ENCODE data around the gene HTT. TPM values are rescaled to one million over a fixed set of nuclear protein-coding genes. Genes with fewer than 3 reads are reported as not detected.
"Not testable (repeated sequence)": the region's sequence is repeated elsewhere in the genome, so short reads cannot be mapped to it uniquely, and the experiment has no call there.

HTT gene
- total and polyA plus RNA-seq, 4 donors = 8.6 to 39.8 (median 16.4) TPM

- H3K27ac ChIP-seq (ENCODE audit: low read depth in 1 of 2, low read length in 2 of 2) = no peak overlapping the region
- DNase-seq (ENCODE audit: low spot score) = no peak
These were observed 27.9 kb upstream of the HTT start for GRCh38 chr4:3046623-3047022.

DNA sequence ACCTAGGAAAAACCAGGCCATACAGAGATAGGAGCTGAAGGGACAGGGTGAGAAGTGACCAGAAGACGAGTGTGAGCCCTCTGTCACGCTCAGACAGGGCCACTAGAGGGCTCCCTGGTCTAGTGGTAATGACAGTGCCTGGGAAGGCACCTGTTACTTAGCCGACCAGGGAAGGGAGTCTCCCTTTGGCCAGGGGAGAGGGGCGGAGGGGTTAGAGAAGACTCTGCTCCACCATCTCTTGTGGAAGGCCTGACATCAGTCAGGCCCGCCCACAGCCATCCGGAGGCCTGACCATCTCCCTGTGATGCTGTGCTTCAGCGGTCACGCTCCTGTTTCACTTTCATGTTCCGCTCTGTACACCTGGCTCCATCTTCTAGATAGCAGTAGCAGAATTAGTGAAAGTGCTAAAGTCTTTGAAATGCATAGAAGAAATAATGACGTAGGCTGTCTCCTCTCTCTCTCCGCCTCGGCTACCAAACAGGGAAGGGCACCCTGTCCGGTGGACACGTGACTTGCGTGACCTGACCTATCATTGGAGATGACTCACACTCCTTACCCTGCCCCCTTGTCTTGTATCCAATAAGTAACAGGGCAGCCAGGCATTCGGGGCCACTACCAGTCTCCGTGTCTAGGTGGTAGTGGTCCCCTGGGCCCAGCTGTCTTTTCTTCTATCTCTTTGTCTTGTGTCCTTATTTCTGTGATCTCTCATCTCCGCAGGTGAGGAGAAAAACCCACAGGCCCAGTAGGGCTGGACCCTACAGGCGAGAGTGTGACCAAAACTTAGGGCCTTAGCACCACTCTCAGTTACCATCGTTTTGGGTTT is 26.8 kb upstream of the HTT start:
- peak overlapping the region; percentile 41 to 61 (median 60) for H3K4me3 ChIP-seq (ENCODE audit: low read depth in 1 of 3, low read length in 3 of 3)
- H3K27ac ChIP-seq (ENCODE audit: low read depth in 1 of 2, low read length in 2 of 2) = no peak overlapping the region
- no peaks in the 10 kb centered on the region for H3K36me3 ChIP-seq (ENCODE audit: control insufficient read depth in 4 of 4, insufficient read depth in 3 of 4, low read depth in 1 of 4, low read length in 3 of 4)
- no peaks in the 10 kb centered on the region for H3K9me3 ChIP-seq (ENCODE audit: control insufficient read depth in 4 of 4, low read length in 3 of 4)
- H3K4me1 ChIP-seq (ENCODE audit: control insufficient read depth in 4 of 4, insufficient read depth in 4 of 4, low read length in 3 of 4) = peaks cover 0 to 3% (median 1%) of the 10 kb centered on the region in 4 donors
- TF ChIP-seq RAD21 (IDR thresholded peaks at IDR 0.05) (peak; percentile 84 to 90), HNF4G (IDR thresholded peaks at IDR 0.05) (no peak), JUND (IDR thresholded peaks at IDR 0.05) (peak in 1 of 2 donors; percentile 26), CTCF (IDR thresholded peaks at IDR 0.05; ENCODE audit: low read depth, low read length, missing input control) (peak; percentile 68)
- WGBS = 38% methylated on average over 20 of the region's 20 CpGs
- H3K27me3 ChIP-seq (ENCODE audit: control insufficient read depth in 4 of 4, insufficient read depth in 4 of 4, low read length in 3 of 4) = no peaks in the 10 kb centered on the region
- DNase-seq (ENCODE audit: low spot score) = peak; percentile 61
- H3K9ac ChIP-seq (ENCODE audit: low read depth in 1 of 2, low read length in 2 of 2) = no peak overlapping the region

More at GRCh38 chr4:3046623-3047022, 27.9 kb upstream of the HTT start:
- H3K9ac ChIP-seq (ENCODE audit: low read depth in 1 of 2, low read length in 2 of 2) = no peak overlapping the region
- H3K36me3 ChIP-seq (ENCODE audit: control insufficient read depth in 4 of 4, insufficient read depth in 3 of 4, low read depth in 1 of 4, low read length in 3 of 4) = no peaks in the 10 kb centered on the region
- peaks cover 0 to 12% (median 6%) of the 10 kb centered on the region in 4 donors for H3K4me1 ChIP-seq (ENCODE audit: control insufficient read depth in 4 of 4, insufficient read depth in 4 of 4, low read length in 3 of 4)
- no peaks in the 10 kb centered on the region for H3K9me3 ChIP-seq (ENCODE audit: control insufficient read depth in 4 of 4, low read length in 3 of 4)
- TF ChIP-seq RAD21 (IDR thresholded peaks at IDR 0.05) (no peak), ZBTB33 (IDR thresholded peaks at IDR 0.05) (no peak), YY1 (IDR thresholded peaks at IDR 0.05) (no peak), TAF1 (conservative IDR thresholded peaks at IDR 0.05) (no peak)
- TF ChIP-seq, protein P1, sequence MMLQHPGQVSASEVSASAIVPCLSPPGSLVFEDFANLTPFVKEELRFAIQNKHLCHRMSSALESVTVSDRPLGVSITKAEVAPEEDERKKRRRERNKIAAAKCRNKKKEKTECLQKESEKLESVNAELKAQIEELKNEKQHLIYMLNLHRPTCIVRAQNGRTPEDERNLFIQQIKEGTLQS (IDR thresholded peaks at IDR 0.05) = no peak
- 88% methylated on average over 4 of the region's 4 CpGs for WGBS
- no peak overlapping the region for H3K4me3 ChIP-seq (ENCODE audit: low read depth in 1 of 3, low read length in 3 of 3)
- no peaks in the 10 kb centered on the region for H3K27me3 ChIP-seq (ENCODE audit: control insufficient read depth in 4 of 4, insufficient read depth in 4 of 4, low read length in 3 of 4)

DNA sequence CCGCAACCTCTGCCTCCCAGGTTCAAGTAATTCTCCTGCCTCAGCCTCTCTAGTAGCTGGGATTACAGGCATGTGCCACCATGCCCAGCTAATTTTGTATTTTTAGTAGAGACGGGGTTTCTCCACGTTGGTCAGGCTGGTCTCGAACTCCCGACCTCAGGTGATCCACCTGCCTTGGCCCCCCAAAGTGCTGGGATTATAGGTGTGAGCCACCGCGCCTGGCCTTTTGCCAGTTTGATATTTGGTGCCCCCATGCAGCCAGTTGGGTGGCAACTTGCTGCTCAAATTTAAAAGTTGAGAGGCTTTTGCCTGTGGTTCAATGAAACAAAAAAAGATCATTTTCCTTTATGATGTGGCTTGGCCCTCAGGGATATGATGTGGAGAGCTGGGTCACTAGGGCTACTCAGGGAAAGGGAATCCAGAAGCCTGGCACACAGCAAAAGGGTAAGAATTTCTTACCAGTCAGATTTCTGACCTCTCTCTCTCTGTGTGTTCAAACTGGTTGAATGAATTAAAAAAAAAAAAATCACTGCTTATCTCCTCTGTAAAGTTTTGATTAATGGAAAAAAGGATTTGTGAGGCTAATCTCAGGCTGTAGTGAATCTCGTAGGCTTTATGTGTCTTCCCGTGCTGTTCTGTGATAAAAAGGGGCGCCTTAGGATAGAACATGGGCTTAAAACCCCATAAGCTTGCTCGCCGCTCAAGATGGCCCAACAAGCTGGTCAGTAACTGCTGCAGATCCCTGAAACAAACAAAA is 23.2 kb upstream of the HTT start:
- H3K9ac ChIP-seq (ENCODE audit: low read depth in 1 of 2, low read length in 2 of 2); H3K27me3 ChIP-seq (ENCODE audit: control insufficient read depth in 4 of 4, insufficient read depth in 4 of 4, low read length in 3 of 4); H3K36me3 ChIP-seq (ENCODE audit: control insufficient read depth in 4 of 4, insufficient read depth in 3 of 4, low read depth in 1 of 4, low read length in 3 of 4); H3K4me3 ChIP-seq (ENCODE audit: low read depth in 1 of 3, low read length in 3 of 3); H3K27ac ChIP-seq (ENCODE audit: low read depth in 1 of 2, low read length in 2 of 2); DNase-seq (ENCODE audit: low spot score); H3K4me1 ChIP-seq (ENCODE audit: control insufficient read depth in 4 of 4, insufficient read depth in 4 of 4, low read length in 3 of 4); H3K9me3 ChIP-seq (ENCODE audit: control insufficient read depth in 4 of 4, low read length in 3 of 4): not testable (repeated sequence)
- WGBS = 92% methylated on average over 12 of the region's 12 CpGs
